GM23248 (cell line): Measurements from ENCODE around the gene ENPP5. TPM values are rescaled to one million over a fixed set of nuclear protein-coding genes. Genes with fewer than 3 reads are reported as not detected.
"Not testable (repeated sequence)": the region's sequence is repeated elsewhere in the genome, so short reads cannot be mapped to it uniquely, and the experiment has no call there.

Source experiments
- DNase-seq: peaks from one replicate; pipeline ENCODE4 v3.0.0-alpha.2; 2015
- H2AFZ ChIP-seq: fragments of 200-600 bp; sonication (generic); 2 replicates; pipeline ENCODE4 v1.6.1; 2016; ENCODE audit warnings: antibody characterized with exemption
- H3F3A ChIP-seq: fragments of 200-600 bp; sonication (generic); 2 replicates; pipeline ENCODE4 v1.6.1; 2016; ENCODE audit warnings: mild to moderate bottlenecking, antibody characterized with exemption, mixed run types; ENCODE audit not compliant: insufficient read depth
- H3K27ac ChIP-seq: fragments of 200-600 bp; sonication (generic); 2 replicates; pipeline ENCODE4 v1.5.1; 2016; ENCODE audit warnings: mild to moderate bottlenecking
- H3K27me3 ChIP-seq: fragments of 200-600 bp; sonication (generic); replicated peaks from 2 replicates; pipeline ENCODE4 v1.6.1; 2016; ENCODE audit warnings: mild to moderate bottlenecking; ENCODE audit not compliant: insufficient read depth
- H3K36me3 ChIP-seq: fragments of 200-600 bp; sonication (generic); 2 replicates; pipeline ENCODE4 v1.6.1; 2016; ENCODE audit warnings: low read depth, mild to moderate bottlenecking
- H3K4me1 ChIP-seq: fragments of 200-600 bp; sonication (generic); 2 replicates; pipeline ENCODE4 v1.6.1; 2016; ENCODE audit warnings: mild to moderate bottlenecking; ENCODE audit not compliant: insufficient read depth
- H3K4me2 ChIP-seq: fragments of 200-600 bp; sonication (generic); one replicate; pipeline ENCODE4 v1.6.1; 2016; ENCODE audit warnings: mild to moderate bottlenecking; ENCODE audit not compliant: unreplicated experiment
- H3K4me3 ChIP-seq: fragments of 200-600 bp; sonication (generic); 2 replicates; pipeline ENCODE4 v1.5.1; 2016; ENCODE audit warnings: mild to moderate bottlenecking
- H3K79me2 ChIP-seq: fragments of 200-600 bp; sonication (generic); 2 replicates; pipeline ENCODE4 v1.6.1; 2016; ENCODE audit warnings: mild to moderate bottlenecking; ENCODE audit not compliant: insufficient read depth
- H3K9ac ChIP-seq: fragments of 200-600 bp; sonication (generic); 2 replicates; pipeline ENCODE4 v1.6.1; 2016; ENCODE audit warnings: mild to moderate bottlenecking
- H3K9me2 ChIP-seq: fragments of 200-600 bp; sonication (generic); 2 replicates; pipeline ENCODE4 v1.6.1; 2016; ENCODE audit warnings: mixed run types, mild to moderate bottlenecking, moderate library complexity; ENCODE audit not compliant: insufficient read depth
- H3K9me3 ChIP-seq: fragments of 200-600 bp; sonication (generic); one replicate; pipeline ENCODE4 v1.6.1; 2017; ENCODE audit warnings: low read depth
- H4K20me1 ChIP-seq: fragments of 200-600 bp; sonication (generic); 2 replicates; pipeline ENCODE4 v1.6.0; 2016; ENCODE audit not compliant: insufficient read depth
- EZH2 ChIP-seq: fragments of 200-600 bp; sonication (generic); IDR thresholded peaks from 2 replicates; pipeline ENCODE4 v1.6.1; 2018; ENCODE audit warnings: antibody characterized with exemption, mild to moderate bottlenecking; ENCODE audit not compliant: insufficient read depth, poor library complexity, severe bottlenecking
- EZH2phosphoT487 ChIP-seq: fragments of 200-600 bp; sonication (generic); IDR thresholded peaks from 2 replicates; pipeline ENCODE4 v1.6.1; 2018; ENCODE audit warnings: antibody characterized with exemption, moderate library complexity, mild to moderate bottlenecking, low read depth; ENCODE audit not compliant: insufficient read depth
- WGBS, 2 experiments: methylation state at CpG; one replicate each; pipeline ENCODE4 v1.1.6; 2015 to 2017; ENCODE audit warnings: low lambda C conversion rate in 2 of 2, low coverage in 1 of 2; ENCODE audit errors: missing lambda C conversion rate in 2 of 2; 5-methylcytosine and 5-hydroxymethylcytosine counted together
- in situ Hi-C: fragments of 300-500 bp; cut with MboI; formaldehyde crosslinking; loops from 2 replicates; pipeline ENCODE4 v1.15.0; 2020
- polyA plus RNA-seq: library from polyadenylated mRNA; unstranded; fragments of >200 nt; fragmentation: Nextera tagmentation; extraction: Ambion mirVana; gene quantifications from 2 replicates; pipeline ENCODE4 v1.2.1, GENCODE V29; 2016
- total RNA-seq: library from RNA; depleted of rRNA; stranded (reverse); fragments of >200 nt; shearing (Covaris generic); gene quantifications from 2 replicates; pipeline ENCODE4 v1.2.3, GENCODE V29; 2014

The ENPP5 gene
- total and polyA plus RNA-seq, 2 experiments from 2014 or later: 0.24 TPM; not detected in 1

GRCh38 chr6:46129291-46129628 is 41.5 kb downstream of the ENPP5 start:
- Histone ChIP-seq H3K27ac (no peak overlapping the region), H3K9ac (no peak overlapping the region), H3K9me2 (no peaks in the 10 kb centered on the region), H3K9me3 (no peaks in the 10 kb centered on the region), H3K36me3 (no peaks in the 10 kb centered on the region), H3F3A (no peaks in the 10 kb centered on the region), H3K4me3 (peak overlapping the region; percentile 67), H3K79me2 (no peaks in the 10 kb centered on the region), H2AFZ (peak overlapping the region; percentile 79; the same call in 1 of the 2 replicates), H3K4me1 (no peaks in the 10 kb centered on the region), H4K20me1 (no peaks in the 10 kb centered on the region), H3K27me3 (peaks cover 31% of the 10 kb centered on the region), H3K4me2 (peak overlapping the region; percentile 47)
- in situ Hi-C loops: no loop called here
- TF ChIP-seq EZH2phosphoT487: no peak
- TF ChIP-seq EZH2: no peak
- whole genome bisulfite sequencing, 2 experiments: 1 to 8% methylated on average over 10 of the region's 10 CpGs
- no peak for DNase-seq

- Histone ChIP-seq H3K4me3 (no peak overlapping the region), H4K20me1 (no peaks in the 10 kb centered on the region), H3K27ac (no peak overlapping the region), H3F3A (no peaks in the 10 kb centered on the region), H3K9me3 (no peaks in the 10 kb centered on the region), H3K4me1 (no peaks in the 10 kb centered on the region), H3K36me3 (no peaks in the 10 kb centered on the region), H3K9ac (no peak overlapping the region), H3K79me2 (no peaks in the 10 kb centered on the region), H2AFZ (no peak overlapping the region), H3K27me3 (peaks cover 31% of the 10 kb centered on the region), H3K9me2 (no peaks in the 10 kb centered on the region), H3K4me2 (no peak overlapping the region)
- DNase-seq: no peak
- TF ChIP-seq EZH2phosphoT487: no peak
- TF ChIP-seq EZH2: no peak
- WGBS, 2 experiments: 75 to 76% methylated on average over 3 of the region's 3 CpGs
- in situ Hi-C loops: no loop called here
Observed at GRCh38 chr6:46128476-46128875, 42.3 kb downstream of the ENPP5 start.

GRCh38 chr6:46119679-46120078 is 51.1 kb downstream of the ENPP5 start:
- H4K20me1 ChIP-seq, H3F3A ChIP-seq, H3K9me2 ChIP-seq, H2AFZ ChIP-seq, H3K79me2 ChIP-seq, H3K4me2 ChIP-seq, DNase-seq, H3K4me1 ChIP-seq, H3K27ac ChIP-seq, H3K9me3 ChIP-seq, H3K36me3 ChIP-seq, H3K4me3 ChIP-seq, H3K9ac ChIP-seq, H3K27me3 ChIP-seq, in situ Hi-C loops: not testable (repeated sequence)
- 39 to 47% methylated on average over 5 of the region's 5 CpGs for WGBS, 2 experiments

GRCh38 chr6:46118836-46119235 is 51.9 kb downstream of the ENPP5 start:
- no peak for DNase-seq
- Histone ChIP-seq H3K4me3 (no peak overlapping the region), H3K9me3 (no peaks in the 10 kb centered on the region), H3K4me1 (no peaks in the 10 kb centered on the region), H3K27me3 (no peaks in the 10 kb centered on the region), H3F3A (no peaks in the 10 kb centered on the region), H4K20me1 (no peaks in the 10 kb centered on the region), H3K9me2 (no peaks in the 10 kb centered on the region), H2AFZ (no peak overlapping the region), H3K27ac (no peak overlapping the region), H3K79me2 (no peaks in the 10 kb centered on the region), H3K9ac (no peak overlapping the region), H3K4me2 (no peak overlapping the region), H3K36me3 (no peaks in the 10 kb centered on the region)
- in situ Hi-C loops: no loop called here
- 53 to 54% methylated on average over 3 of the region's 3 CpGs for WGBS, 2 experiments
- no peak for TF ChIP-seq EZH2phosphoT487
- no peak for TF ChIP-seq EZH2

GRCh38 chr6:46118157-46118556 is 52.6 kb downstream of the ENPP5 start:
- in situ Hi-C loops: no loop called here
- no peak overlapping the region for H3K9ac ChIP-seq

More at GRCh38 chr6:46118157-46118556, 52.6 kb downstream of the ENPP5 start:
- H3K9me2 ChIP-seq: no peaks in the 10 kb centered on the region
- no peaks in the 10 kb centered on the region for H3K4me1 ChIP-seq
- no peaks in the 10 kb centered on the region for H3K9me3 ChIP-seq
- H3K4me3 ChIP-seq: no peak overlapping the region
- 26 to 48% methylated on average over 1 of the region's 1 CpG for WGBS, 2 experiments
- no peak for TF ChIP-seq EZH2phosphoT487
- no peak for TF ChIP-seq EZH2
- H3K4me2 ChIP-seq: no peak overlapping the region
- no peaks in the 10 kb centered on the region for H3K36me3 ChIP-seq
- H2AFZ ChIP-seq: no peak overlapping the region
- H3K79me2 ChIP-seq: no peaks in the 10 kb centered on the region
- no peak for DNase-seq
- no peaks in the 10 kb centered on the region for H3F3A ChIP-seq
- H4K20me1 ChIP-seq: no peaks in the 10 kb centered on the region
- no peak overlapping the region for H3K27ac ChIP-seq
- no peaks in the 10 kb centered on the region for H3K27me3 ChIP-seq
